Activated CD4-positive, alpha-beta memory T cell treated with anti-CD3 and anti-CD28 coated beads for 36 hours (primary cell): ENCODE data around the gene DUSP19. TPM values are rescaled to one million over a fixed set of nuclear protein-coding genes. Genes with fewer than 3 reads are reported as not detected.

ENCODE experiments used
- CTCF ChIA-PET: fragments of 350-600 bp; sonication (Branson Sonifier 250); formaldehyde crosslinking; loops from one replicate; lab custom pipeline; 2021; ENCODE audit warnings: antibody characterized with exemption, inconsistent platforms; lab: Charles Lee
- POLR2A ChIA-PET: fragments of 350-600 bp; sonication (Branson Sonifier 250); formaldehyde crosslinking; loops from one replicate; lab custom pipeline; 2021; ENCODE audit warnings: antibody characterized with exemption; lab: Charles Lee
- DNase-seq: peaks from one replicate; pipeline ENCODE4 v3.0.0-alpha.2; 2020
- H3K27ac Mint-ChIP-seq: one replicate; pipeline ENCODE4 v1.8.0; 2021; ENCODE audit warnings: mixed read lengths
- H3K27me3 Mint-ChIP-seq: one replicate; pipeline ENCODE4 v1.8.0; 2021; ENCODE audit warnings: mixed read lengths
- H3K36me3 Mint-ChIP-seq: one replicate; pipeline ENCODE4 v1.8.0; 2021; ENCODE audit warnings: mixed read lengths
- H3K4me1 Mint-ChIP-seq: one replicate; pipeline ENCODE4 v1.8.0; 2021; ENCODE audit warnings: low read depth, mixed read lengths
- H3K4me3 Mint-ChIP-seq: one replicate; pipeline ENCODE4 v1.8.0; 2021; ENCODE audit warnings: mild to moderate bottlenecking, mixed read lengths
- H3K9me3 Mint-ChIP-seq: one replicate; pipeline ENCODE4 v1.8.0; 2021; ENCODE audit warnings: mixed read lengths
- intact Hi-C: fragments of 100-400 bp; cut with micrococcal nuclease; formaldehyde crosslinking; loops from one replicate; pipeline ENCODE4 v1.15.1; 2023
- total RNA-seq, 2 experiments: library from RNA; stranded (reverse); gene quantifications; one replicate each; pipeline ENCODE4 v1.2.3, GENCODE V29; 2021

The DUSP19 gene
- total RNA-seq, 2 experiments from 2014 or later = 2.1 to 2.7 TPM

- ChIA-PET CTCF (interaction anchor here (0.8 kb wide), 1 partner anchor 12 kb away, joined by 3 read pairs; no protein-coding TSS in a partner anchor), POLR2A (no interaction called here)
- peak; percentile 21 for DNase-seq
- Mint-ChIP-seq H3K4me3 (no peak overlapping the region), H3K9me3 (no peaks in the 10 kb centered on the region), H3K36me3 (no peaks in the 10 kb centered on the region), H3K27ac (no peak overlapping the region), H3K4me1 (no peaks in the 10 kb centered on the region), H3K27me3 (peaks cover 10% of the 10 kb centered on the region)
- intact Hi-C loops = no loop called here
These were observed 7.4 kb upstream of the DUSP19 start for GRCh38 chr2:183070942-183071844.

GRCh38 chr2:183072177-183072576 is 6.4 kb upstream of the DUSP19 start:
- Mint-ChIP-seq H3K4me3 (no peak overlapping the region), H3K27ac (no peak overlapping the region), H3K27me3 (peaks cover 6% of the 10 kb centered on the region), H3K36me3 (no peaks in the 10 kb centered on the region), H3K9me3 (no peaks in the 10 kb centered on the region), H3K4me1 (no peaks in the 10 kb centered on the region)
- ChIA-PET CTCF (no interaction called here), POLR2A (no interaction called here)
- intact Hi-C loops = no loop called here
- no peak for DNase-seq

GRCh38 chr2:183078163-183078463 is 434 bp upstream of the DUSP19 start:
- Mint-ChIP-seq H3K4me3 (peak overlapping the region; percentile 86), H3K36me3 (no peaks in the 10 kb centered on the region), H3K4me1 (peaks cover 7% of the 10 kb centered on the region), H3K27ac (no peak overlapping the region), H3K9me3 (no peaks in the 10 kb centered on the region), H3K27me3 (no peaks in the 10 kb centered on the region)
- intact Hi-C loops = loop anchor here (1.0 kb wide), 3 partner anchors 16 to 46 kb away; partner anchors contain the start of genes NCKAP1 and NUP35
- POLR2A ChIA-PET = no interaction called here
- no peak for DNase-seq
- CTCF ChIA-PET = no interaction called here

- no peaks in the 10 kb centered on the region for H3K36me3 Mint-ChIP-seq
- H3K9me3 Mint-ChIP-seq = no peaks in the 10 kb centered on the region
- H3K27ac Mint-ChIP-seq = no peak overlapping the region
- ChIA-PET CTCF (interaction anchor here (1.0 kb wide), 1 partner anchor 28 kb away, joined by 4 read pairs; no protein-coding TSS in a partner anchor), POLR2A (no interaction called here)
- H3K27me3 Mint-ChIP-seq = no peaks in the 10 kb centered on the region
- peak overlapping the region; percentile 86 for H3K4me3 Mint-ChIP-seq
- H3K4me1 Mint-ChIP-seq = peaks cover 7% of the 10 kb centered on the region
- no peak for DNase-seq
- intact Hi-C loops = no loop called here
These were observed 710 bp downstream of the DUSP19 start for GRCh38 chr2:183079139-183079775.

GRCh38 chr2:183081911-183082310 is 3.4 kb downstream of the DUSP19 start:
- Mint-ChIP-seq H3K4me3 (no peak overlapping the region), H3K4me1 (peaks cover 7% of the 10 kb centered on the region), H3K36me3 (no peaks in the 10 kb centered on the region), H3K27ac (no peak overlapping the region), H3K27me3 (no peaks in the 10 kb centered on the region), H3K9me3 (no peaks in the 10 kb centered on the region)
- DNase-seq = no peak
- ChIA-PET POLR2A (no interaction called here), CTCF (no interaction called here)
- intact Hi-C loops = no loop called here

- H3K4me3 Mint-ChIP-seq = no peak overlapping the region
- ChIA-PET POLR2A (no interaction called here), CTCF (no interaction called here)
- H3K27me3 Mint-ChIP-seq = no peaks in the 10 kb centered on the region
- H3K4me1 Mint-ChIP-seq = no peaks in the 10 kb centered on the region
- H3K27ac Mint-ChIP-seq = no peak overlapping the region
- intact Hi-C loops = no loop called here
- no peaks in the 10 kb centered on the region for H3K36me3 Mint-ChIP-seq
- DNase-seq = no peak
- no peaks in the 10 kb centered on the region for H3K9me3 Mint-ChIP-seq
These were observed 9.5 kb downstream of the DUSP19 start for GRCh38 chr2:183088061-183088460.

- ChIA-PET CTCF (no interaction called here), POLR2A (interaction anchor here (0.6 kb wide), 1 partner anchor 34 kb away, joined by 3 read pairs; no protein-coding TSS in a partner anchor)
- Mint-ChIP-seq H3K36me3 (no peaks in the 10 kb centered on the region), H3K27me3 (no peaks in the 10 kb centered on the region), H3K27ac (no peak overlapping the region), H3K9me3 (no peaks in the 10 kb centered on the region), H3K4me1 (peaks cover 4% of the 10 kb centered on the region), H3K4me3 (no peak overlapping the region)
- no peak for DNase-seq
- intact Hi-C loops = no loop called here
These were observed 10.8 kb downstream of the DUSP19 start for GRCh38 chr2:183089192-183089851.

GRCh38 chr2:183091318-183091953 is 12.9 kb downstream of the DUSP19 start:
- POLR2A ChIA-PET = no interaction called here
- Mint-ChIP-seq H3K9me3 (no peaks in the 10 kb centered on the region), H3K27me3 (no peaks in the 10 kb centered on the region), H3K27ac (no peak overlapping the region), H3K36me3 (no peaks in the 10 kb centered on the region), H3K4me1 (peaks cover 7% of the 10 kb centered on the region), H3K4me3 (no peak overlapping the region)
- CTCF ChIA-PET = no interaction called here
- DNase-seq = no peak
- intact Hi-C loops = no loop called here

GRCh38 chr2:183091954-183092345 is 13.4 kb downstream of the DUSP19 start:
- intact Hi-C loops = no loop called here
- Mint-ChIP-seq H3K27ac (no peak overlapping the region), H3K9me3 (no peaks in the 10 kb centered on the region), H3K4me3 (no peak overlapping the region), H3K36me3 (no peaks in the 10 kb centered on the region), H3K27me3 (no peaks in the 10 kb centered on the region), H3K4me1 (peaks cover 7% of the 10 kb centered on the region)
- ChIA-PET POLR2A (no interaction called here), CTCF (no interaction called here)
- no peak for DNase-seq

GRCh38 chr2:183093857-183094657 is 15.5 kb downstream of the DUSP19 start:
- CTCF ChIA-PET = interaction anchor here (1.0 kb wide), 1 partner anchor 11 kb away, joined by 3 read pairs; no protein-coding TSS in a partner anchor
- Mint-ChIP-seq H3K27ac (no peak overlapping the region), H3K27me3 (no peaks in the 10 kb centered on the region), H3K9me3 (no peaks in the 10 kb centered on the region), H3K4me3 (no peak overlapping the region), H3K4me1 (peaks cover 7% of the 10 kb centered on the region), H3K36me3 (no peaks in the 10 kb centered on the region)
- no peak for DNase-seq
- POLR2A ChIA-PET = no interaction called here
- intact Hi-C loops = loop anchor here (1.0 kb wide), 1 partner anchor 16 kb away; the partner anchor contains the start of gene DUSP19

- Mint-ChIP-seq H3K4me1 (no peaks in the 10 kb centered on the region), H3K4me3 (no peak overlapping the region), H3K27ac (no peak overlapping the region), H3K27me3 (peaks cover 6% of the 10 kb centered on the region), H3K36me3 (no peaks in the 10 kb centered on the region), H3K9me3 (no peaks in the 10 kb centered on the region)
- CTCF ChIA-PET = no interaction called here
- POLR2A ChIA-PET = no interaction called here
- DNase-seq = no peak
- intact Hi-C loops = no loop called here
These were observed 27.0 kb downstream of the DUSP19 start for GRCh38 chr2:183105402-183106134.
